ENCODE results near the gene FGF19.
"Not testable (repeated sequence)": the region's sequence is repeated elsewhere in the genome, so short reads cannot be mapped to it uniquely, and the experiment has no call there.

The FGF19 gene

DNA sequence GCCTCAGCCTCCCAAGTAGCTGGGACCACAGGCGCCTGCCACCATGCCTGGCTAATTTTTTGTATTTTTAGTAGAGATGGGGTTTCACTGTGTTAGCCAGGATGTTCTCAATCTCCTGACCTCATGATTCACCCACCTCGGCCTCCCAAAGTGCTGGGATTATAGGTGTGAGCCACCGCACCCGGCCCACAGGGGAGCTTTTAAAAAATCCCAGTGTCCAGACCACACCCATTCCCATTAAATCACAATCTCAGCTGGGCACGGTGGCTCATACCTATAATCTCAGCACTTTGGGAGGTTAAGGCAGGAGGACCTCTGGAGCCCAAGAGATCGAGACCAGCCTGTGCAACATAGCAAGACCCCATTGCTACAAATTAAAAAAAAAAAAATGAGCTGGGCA, 7.8 kb downstream of the FGF19 start:
- DNase-seq (ENCODE audit: low spot score), result not testable (repeated sequence)

DNA sequence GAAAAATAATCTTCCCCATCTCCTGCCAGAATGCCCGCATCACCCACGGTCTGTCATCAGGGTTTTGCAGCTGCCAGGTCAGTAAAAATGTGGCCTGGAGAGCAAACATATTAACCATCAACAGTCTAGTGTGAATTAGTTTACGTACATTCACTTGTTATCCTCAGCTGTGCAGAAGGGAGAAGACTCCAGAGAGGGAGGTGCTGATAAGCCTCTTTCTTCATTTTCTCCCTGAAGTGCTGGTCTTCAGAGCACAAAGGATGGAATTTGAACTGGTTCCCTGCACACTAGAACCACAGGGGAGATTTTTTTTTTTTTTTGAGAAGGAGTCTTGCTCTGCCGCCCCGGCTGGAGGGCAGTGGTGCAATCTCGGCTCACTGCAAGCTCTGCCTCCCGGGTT, 8.2 kb downstream of the FGF19 start:
- no peak for DNase-seq (ENCODE audit: low spot score)

DNA sequence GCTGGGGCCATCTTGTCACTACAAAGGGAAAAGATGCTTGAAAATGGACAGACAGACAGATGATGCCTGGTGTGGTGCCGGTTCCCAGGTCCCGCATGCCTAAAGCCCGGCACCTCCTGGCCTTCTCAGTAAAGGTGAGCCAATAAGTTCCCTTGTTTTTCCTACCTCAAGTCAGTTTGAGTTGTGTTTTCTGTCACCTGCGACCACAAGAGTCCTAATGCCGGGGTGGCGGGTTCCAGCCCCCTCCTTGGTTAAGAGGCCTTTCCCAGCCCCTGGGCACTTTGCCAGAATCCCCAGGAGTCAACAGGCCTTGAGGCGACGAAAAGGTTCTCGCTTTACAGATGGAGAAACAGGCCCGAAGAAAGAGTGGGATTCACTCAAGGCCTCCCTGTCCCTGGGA, 9.0 kb downstream of the FGF19 start:
- no peak for DNase-seq (ENCODE audit: low spot score)

- DNase-seq (ENCODE audit: low spot score), result no peak
Observed at GRCh38 chr11:69692422-69692821, 11.4 kb downstream of the FGF19 start.

DNA sequence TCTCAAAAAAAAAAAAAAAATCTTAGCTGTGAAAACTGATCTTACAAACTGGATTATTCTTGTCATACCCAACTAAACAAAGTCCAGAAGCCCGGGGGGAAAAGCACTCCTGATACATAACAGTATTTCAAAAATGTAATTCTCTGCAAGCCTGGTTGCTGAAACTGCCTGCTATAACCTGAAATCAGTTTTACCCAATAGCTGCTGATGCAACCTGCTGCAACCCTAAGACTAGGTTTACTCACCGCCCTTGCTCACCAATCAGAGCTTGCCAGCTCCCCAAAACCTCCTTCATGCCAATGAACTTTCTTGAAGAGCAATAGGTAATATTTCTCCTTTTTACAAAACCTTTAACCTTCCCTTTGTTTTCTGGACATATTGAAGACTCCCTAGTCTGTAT, 12.4 kb downstream of the FGF19 start:
- no peak for DNase-seq (ENCODE audit: low spot score)

- no peak for DNase-seq (ENCODE audit: low spot score)
Observed at GRCh38 chr11:69689484-69690319, 14.1 kb downstream of the FGF19 start.

DNA sequence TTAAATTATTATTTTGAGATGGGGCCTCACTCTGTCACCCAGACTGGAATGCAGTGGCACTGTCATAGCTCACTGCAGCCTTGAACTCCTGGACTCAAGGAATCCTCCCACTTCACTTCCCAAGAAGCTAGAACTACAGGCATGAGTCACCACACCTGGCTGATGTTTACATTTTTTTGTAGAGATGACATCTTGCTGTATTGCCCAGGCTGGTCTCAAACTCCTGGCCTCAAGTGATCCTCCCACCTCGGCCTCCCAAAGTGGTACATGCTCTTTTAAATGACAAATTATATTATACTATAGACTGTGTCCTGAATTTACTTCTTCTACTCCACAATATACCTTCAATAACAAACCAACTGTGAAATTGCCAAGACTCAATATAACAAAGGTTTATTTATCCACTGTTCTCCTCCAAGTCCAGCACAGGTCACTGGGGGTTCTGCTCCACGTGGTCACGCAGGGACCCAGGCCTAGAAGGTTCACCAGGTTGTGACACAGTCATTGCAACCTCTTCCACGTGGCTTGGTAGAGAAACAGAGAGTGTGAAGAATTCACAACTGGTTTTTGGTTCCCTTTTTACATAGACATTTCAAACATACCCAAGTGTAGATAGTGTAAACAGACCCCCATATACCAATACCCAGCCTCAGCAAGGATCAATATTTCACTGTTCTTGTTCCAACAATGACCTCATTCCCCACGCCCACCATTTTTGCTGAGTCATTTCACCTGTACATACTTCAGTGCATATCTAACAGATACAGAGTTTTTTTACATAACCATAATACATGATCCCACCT, 15.7 kb downstream of the FGF19 start:
- DNase-seq (ENCODE audit: low spot score), result not testable (repeated sequence)

DNA sequence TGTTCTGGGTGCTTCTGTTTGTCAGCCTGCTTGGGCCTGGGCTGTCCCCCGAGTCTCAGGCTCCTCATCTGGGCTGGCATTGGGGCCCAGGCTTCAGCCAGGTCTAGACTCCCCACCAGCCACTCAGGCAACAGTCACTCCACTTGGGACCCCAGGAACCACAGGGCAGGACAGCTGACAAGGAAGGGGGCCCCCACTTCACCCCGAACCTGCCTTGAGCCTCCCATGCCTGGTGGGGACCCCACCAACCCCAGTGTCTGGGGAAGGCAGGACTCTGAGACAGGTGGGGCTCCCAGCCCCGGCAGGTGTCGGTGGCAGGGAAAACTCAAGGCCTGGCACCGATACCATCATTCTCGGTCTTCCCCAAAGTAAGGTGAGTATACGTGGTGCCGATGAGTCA, 17.0 kb downstream of the FGF19 start:
- no peak for DNase-seq (ENCODE audit: low spot score)

GRCh38 chr11:69686452-69686851, 17.4 kb downstream of the FGF19 start:
- DNase-seq (ENCODE audit: low spot score), result no peak

GRCh38 chr11:69685348-69685747, 18.5 kb downstream of the FGF19 start:
- DNase-seq (ENCODE audit: low spot score), result no peak

DNA sequence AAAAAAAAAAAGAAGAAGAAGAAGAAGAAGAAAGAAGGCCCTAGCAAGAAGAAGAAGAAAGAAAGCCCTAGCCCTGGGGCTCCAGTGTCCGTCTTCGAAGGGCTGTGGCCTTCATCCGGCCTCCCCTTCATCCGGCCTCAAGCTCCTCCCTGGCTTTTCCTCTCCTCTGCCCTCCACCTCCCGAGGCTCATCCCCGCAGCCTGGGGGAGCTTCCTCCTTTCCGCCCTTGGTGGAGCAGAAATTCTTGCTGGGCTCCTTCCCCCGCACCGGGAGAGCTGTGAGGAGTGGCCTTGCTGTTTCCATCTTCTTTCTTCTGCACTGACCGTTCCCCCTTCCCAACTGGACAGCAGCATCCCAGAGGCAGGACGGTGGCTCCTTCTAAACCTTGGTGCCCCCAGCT, 19.2 kb downstream of the FGF19 start:
- DNase-seq (ENCODE audit: low spot score), result no peak

- DNase-seq (ENCODE audit: low spot score), result no peak
Observed at GRCh38 chr11:69683764-69684333, 20.0 kb downstream of the FGF19 start.

GRCh38 chr11:69682681-69683326, 21.0 kb downstream of the FGF19 start:
- no peak for DNase-seq (ENCODE audit: low spot score)

DNA sequence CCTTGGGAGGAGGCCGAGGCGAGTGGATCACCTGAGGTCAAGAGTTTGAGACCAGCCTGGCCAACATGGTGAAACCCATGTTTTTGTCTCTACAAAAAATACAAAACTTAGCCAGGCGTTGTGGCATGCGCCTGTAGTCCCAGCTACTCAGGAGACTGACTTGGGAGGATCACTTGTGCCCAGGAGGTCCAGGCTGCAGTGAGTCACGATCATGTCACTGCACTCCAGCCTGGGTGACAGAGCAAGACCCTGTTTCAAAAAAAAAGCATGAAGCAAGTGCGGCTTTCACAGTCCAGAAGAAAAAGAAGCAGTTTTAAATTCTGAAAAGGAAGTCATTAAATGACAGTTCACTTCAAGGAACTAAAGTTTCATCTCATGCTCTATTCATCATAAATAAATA, 21.6 kb downstream of the FGF19 start:
- no peak for DNase-seq (ENCODE audit: low spot score)

GRCh38 chr11:69680688-69681087, 23.1 kb downstream of the FGF19 start:
- DNase-seq (ENCODE audit: low spot score), result no peak

DNA sequence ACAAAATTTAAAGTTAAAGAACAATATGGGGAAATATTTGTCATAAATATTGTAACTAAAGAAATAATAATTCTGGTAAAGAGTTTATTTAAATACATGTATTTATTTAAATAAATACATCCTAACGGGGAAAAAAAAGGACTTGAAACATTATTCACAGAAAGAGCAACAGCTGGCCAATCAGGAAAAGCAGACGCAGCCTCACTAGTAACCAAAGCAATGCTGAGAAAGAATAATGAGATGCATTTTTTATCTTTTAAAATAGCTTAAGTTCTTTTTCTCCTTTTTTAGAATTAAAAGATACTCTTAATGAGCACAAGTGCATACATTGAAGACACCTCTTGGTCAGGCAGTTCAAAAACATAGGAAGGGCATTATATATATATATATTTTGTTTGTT, 26.1 kb downstream of the FGF19 start:
- no peak for DNase-seq (ENCODE audit: low spot score)

DNA sequence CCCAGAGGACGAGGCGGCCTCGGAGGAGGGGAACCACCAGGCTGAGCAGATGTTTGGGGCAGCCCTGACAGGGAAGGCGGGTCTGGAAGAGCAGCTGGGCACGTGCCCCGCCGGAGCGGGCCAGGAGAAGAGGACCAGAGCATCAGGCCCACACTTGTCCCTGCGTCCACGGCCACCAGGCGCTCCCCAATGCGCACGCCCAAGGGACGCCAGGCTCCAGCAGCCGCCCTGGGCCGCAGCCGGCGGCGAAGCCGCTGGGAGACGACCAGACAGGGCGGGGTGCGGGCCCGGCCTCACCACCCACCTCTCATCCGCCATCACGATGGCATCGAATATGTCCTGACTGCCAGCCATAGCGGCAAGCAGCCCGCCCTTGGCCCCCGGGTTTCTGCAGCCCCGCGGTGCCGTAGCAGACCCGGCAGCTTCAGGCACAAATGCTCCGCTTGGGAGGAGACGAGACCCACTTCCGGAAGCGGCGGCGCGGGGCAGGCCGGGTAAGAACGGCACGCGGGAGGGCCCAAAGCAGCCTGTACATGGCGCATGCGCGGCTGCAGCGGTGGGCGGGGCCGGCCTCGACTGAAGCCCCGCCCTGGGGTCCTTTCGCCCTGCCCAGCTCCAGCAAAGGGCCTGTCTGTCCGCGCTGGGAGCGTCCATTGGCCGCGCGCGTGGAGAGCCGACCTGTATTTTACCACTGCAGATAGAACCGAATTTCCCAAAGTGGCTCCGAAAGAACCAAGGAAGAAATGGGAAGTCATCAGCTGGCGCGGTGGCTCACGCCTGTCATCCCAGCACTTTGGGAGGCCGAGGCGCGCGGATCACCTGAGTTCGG, 28.7 kb downstream of the FGF19 start, which contains the start of gene LTO1:
LTO1 (minus strand) TSS at position 468 of the 829 bp plus-strand sequence; CDS start at position 354, 114 bp downstream.
- DNase-seq (ENCODE audit: low spot score), result peak; percentile 90

- no peak for DNase-seq (ENCODE audit: low spot score)
Observed at GRCh38 chr11:69674267-69674885, 29.4 kb downstream of the FGF19 start.

DNA sequence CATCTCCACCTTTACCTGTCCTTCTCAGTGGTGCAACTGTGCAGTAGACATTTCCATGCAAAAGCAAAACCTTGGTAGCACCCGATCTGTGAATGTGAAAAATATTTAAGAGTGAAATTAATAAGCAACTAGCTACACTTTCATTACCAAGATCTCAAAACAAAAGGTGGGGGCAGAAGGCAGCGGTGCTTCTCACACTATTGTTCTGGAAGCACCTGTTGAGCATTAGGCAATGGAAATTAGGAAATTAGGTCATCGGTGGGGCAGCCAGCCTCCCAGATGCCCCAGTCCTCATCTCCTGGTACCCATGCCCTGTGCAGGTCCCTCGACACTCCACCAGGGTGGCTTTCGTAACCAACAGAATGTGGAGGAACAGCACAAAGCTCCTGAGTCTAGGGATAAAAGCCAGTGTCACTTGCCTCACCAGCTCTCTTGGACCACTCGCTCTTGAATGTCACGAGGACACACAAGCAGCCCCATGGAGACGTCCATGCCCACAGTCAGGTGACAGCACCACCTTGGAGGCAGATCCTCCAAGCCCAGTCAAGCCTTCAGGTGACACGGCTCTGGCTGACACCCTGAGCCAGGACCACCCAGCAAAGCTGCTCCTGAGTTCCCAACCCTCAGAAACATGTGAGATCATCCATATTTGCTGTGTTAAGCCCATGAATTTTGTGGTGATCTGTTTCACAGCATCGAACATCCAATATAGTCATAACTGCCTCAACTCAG, 31.9 kb downstream of the FGF19 start:
- no peak for DNase-seq (ENCODE audit: low spot score)

- DNase-seq (ENCODE audit: low spot score), result peak; percentile 91
Observed at GRCh38 chr11:69670158-69670845, 33.5 kb downstream of the FGF19 start.
